A549 (cell line): ENCODE measurements around the gene AIF1. TPM values are rescaled to one million over a fixed set of nuclear protein-coding genes. Genes with fewer than 3 reads are reported as not detected.

Experiments used
- ATAC-seq, 2 experiments: fragments of 200-7000 bp in 1 of 2; fragments of >200 bp in 1 of 2; cut with Nextera tagmentation in 1 of 2; cut with Tn5 transposase in 1 of 2; 3 replicates each; pipeline versions ENCODE4 v1.8.0 to v1.9.1; 2018 to 2020; ENCODE audit warnings: mild to moderate bottlenecking in 1 of 2, moderate library complexity in 1 of 2
- CTCF ChIA-PET: fragments of 300-600 bp; sonication (Branson Sonifier 250); formaldehyde crosslinking; extraction: SDS; loops from one replicate; lab custom pipeline; 2021; ENCODE audit warnings: antibody characterized with exemption, inconsistent platforms; lab: Yijun Ruan, JAX
- POLR2A ChIA-PET: fragments of 350-600 bp; formaldehyde crosslinking; extraction: SDS; loops from one replicate; lab custom pipeline; 2021; ENCODE audit warnings: antibody characterized with exemption, inconsistent platforms; lab: Yijun Ruan, JAX
- DNase-seq, 2 experiments: peaks; one replicate each; pipeline versions ENCODE4 v3.0.0 to v3.0.0-alpha.2; 2011 to 2016; ENCODE audit warnings: low read depth in 1 of 2, low spot score in 1 of 2
- FAIRE-seq: peaks from 2 replicates; lab custom pipeline; 2011; peaks lifted over from hg19 to GRCh38; lab: Jason Lieb, UNC
- H3K27ac ChIP-seq, 2 experiments: fragments of >200 bp; sonication (Bioruptor Twin); formaldehyde crosslinking; 3 replicates each; pipeline ENCODE4 v1.5.1; 2016 to 2017
- H3K4me1 ChIP-seq: fragments of >200 bp; sonication (Bioruptor Twin); formaldehyde crosslinking; 3 replicates; pipeline ENCODE4 v1.6.1; 2016
- H3K4me2 ChIP-seq: fragments of >200 bp; sonication (Bioruptor Twin); formaldehyde crosslinking; 3 replicates; pipeline ENCODE4 v1.6.1; 2016
- H3K4me3 ChIP-seq: fragments of >200 bp; sonication (Bioruptor Twin); formaldehyde crosslinking; 3 replicates; pipeline ENCODE4 v1.5.1; 2016
- H3K9me3 ChIP-seq: fragments of >200 bp; sonication (Bioruptor Twin); formaldehyde crosslinking; 3 replicates; pipeline ENCODE4 v1.6.1; 2016
- ATOH8 ChIP-seq: fragments of 250-450 bp; sonication (Bioruptor Pico); IDR thresholded peaks from 2 replicates; pipeline ENCODE4 v1.5.0; 2020; ENCODE audit warnings: low read depth, mild to moderate bottlenecking, moderate library complexity
- BCL3 ChIP-seq: fragments of >200 bp; sonication (Bioruptor Twin); formaldehyde crosslinking; IDR thresholded peaks from 3 replicates; pipeline ENCODE4 v1.6.1; 2016
- BHLHE40 ChIP-seq: IDR thresholded peaks from 2 replicates; pipeline ENCODE4 v1.6.1; 2012; ENCODE audit warnings: low read depth, low read length, inconsistent platforms
- CHD2 ChIP-seq: fragments of 150-350 bp; IDR thresholded peaks from 2 replicates; pipeline ENCODE4 v1.6.1; 2014; ENCODE audit warnings: low read length; ENCODE audit not compliant: partially characterized antibody
- FOSB ChIP-seq: fragments of 250-450 bp; sonication (Bioruptor Pico); IDR thresholded peaks from 2 replicates; pipeline ENCODE4 v1.5.0; 2020; ENCODE audit warnings: mild to moderate bottlenecking, moderate library complexity
- HDAC2 ChIP-seq: fragments of 200-600 bp; sonication (generic); IDR thresholded peaks from 2 replicates; pipeline ENCODE4 v1.6.1; 2016
- HMGXB4 ChIP-seq: fragments of 250-450 bp; sonication (Bioruptor Pico); IDR thresholded peaks from 2 replicates; pipeline ENCODE4 v1.5.0; 2021; ENCODE audit warnings: mild to moderate bottlenecking, moderate library complexity, borderline replicate concordance
- HOXA7 ChIP-seq: fragments of 250-450 bp; sonication (Bioruptor Pico); IDR thresholded peaks from 2 replicates; pipeline ENCODE4 v1.5.0; 2020; ENCODE audit warnings: mild to moderate bottlenecking, moderate library complexity
- JUN ChIP-seq, 2 experiments: fragments of >200 bp; sonication (Bioruptor Twin); formaldehyde crosslinking; IDR thresholded peaks; 2 replicates in 1 of 2; 3 replicates in 1 of 2; pipeline ENCODE4 v1.6.1; 2016 to 2017
- JUNB ChIP-seq: fragments of >200 bp; sonication (Bioruptor Twin); formaldehyde crosslinking; IDR thresholded peaks from 2 replicates; pipeline ENCODE4 v1.6.1; 2016
- MAX ChIP-seq: IDR thresholded peaks from 2 replicates; pipeline ENCODE4 v1.6.1; 2012
- NFE2L2 ChIP-seq: fragments of 150-350 bp; conservative IDR thresholded peaks from 2 replicates; pipeline ENCODE4 v1.6.1; 2014; ENCODE audit warnings: low read length
- PHF8 ChIP-seq: fragments of 200-600 bp; sonication (generic); IDR thresholded peaks from 2 replicates; pipeline ENCODE4 v1.6.1; 2016; ENCODE audit warnings: low read depth, mild to moderate bottlenecking, antibody characterized with exemption, moderate library complexity, borderline replicate concordance
- RARB ChIP-seq: fragments of 250-450 bp; sonication (Bioruptor Pico); IDR thresholded peaks from 2 replicates; pipeline ENCODE4 v1.8.0; 2021; ENCODE audit warnings: mild to moderate bottlenecking, moderate library complexity
- RCOR1 ChIP-seq: fragments of 150-350 bp; IDR thresholded peaks from 2 replicates; pipeline ENCODE4 v1.6.1; 2014; ENCODE audit warnings: antibody characterized with exemption, low read length, low read depth
- REST ChIP-seq: fragments of 200-600 bp; sonication (generic); IDR thresholded peaks from 2 replicates; pipeline ENCODE4 v1.6.1; 2016; ENCODE audit warnings: antibody characterized with exemption, mild to moderate bottlenecking, moderate library complexity
- RNF2 ChIP-seq: fragments of 200-600 bp; sonication (generic); IDR thresholded peaks from 2 replicates; pipeline ENCODE4 v1.6.1; 2016; ENCODE audit warnings: low read depth, mild to moderate bottlenecking, antibody characterized with exemption, moderate library complexity, borderline replicate concordance
- USF2 ChIP-seq: fragments of 450-650 bp; IDR thresholded peaks from 2 replicates; pipeline ENCODE4 v1.6.1; 2014; ENCODE audit warnings: antibody characterized with exemption
- WGBS: methylation state at CpG from one replicate; pipeline ENCODE4 v1.1.6; 2017; ENCODE audit errors: missing lambda C conversion rate; 5-methylcytosine and 5-hydroxymethylcytosine counted together
- polyA plus RNA-seq, 4 experiments: library from polyadenylated mRNA; depleted of rRNA in 3 of 4; stranded (reverse); fragments of >200 nt; fragmentation: RNase III in 1 of 4; extraction: RNeasy Plus Mini Kit Qiagen cat#74134 plus additional on column Dnase treatment in 1 of 4; gene quantifications; 2 replicates in 3 of 4; 3 replicates in 1 of 4; pipeline ENCODE4 v1.2.3, GENCODE V29; 2011 to 2017

The AIF1 gene
- polyA plus RNA-seq, 2 of the 4 experiments (the other 2 are of a cell fraction), result not detected

- TF ChIP-seq HMGXB4 (CRISPR knock-in tag) (no peak), HDAC2 (no peak), NFE2L2 (no peak), RNF2 (no peak), REST (no peak)
Observed at GRCh38 chr6:31574106-31575061, 40.6 kb upstream of the AIF1 start (continued).

- WGBS, result 80% methylated on average over 10 of the region's 19 CpGs
- DNase-seq (no peak), ATAC-seq (no peak), FAIRE-seq (no peak)
- Histone ChIP-seq H3K27ac (no peak within 1 kb of the TSS), H3K4me3 (no peak within 1 kb of the TSS), H3K4me2 (no peak within 1 kb of the TSS), H3K4me1 (no peaks in the 10 kb centered on the region), H3K9me3 (no peaks in the 10 kb centered on the region)
- CTCF ChIA-PET, result interaction anchor here (1.4 to 18.3 kb wide), 4 partner anchors 9 to 29 kb away, joined by 4 to 338 read pairs (median 18); partner anchors contain the start of genes ATP6V1G2, NCR3 and NFKBIL1
- TF ChIP-seq USF2, result no peak
- no peak for TF ChIP-seq RARB (CRISPR knock-in tag)
- no peak for TF ChIP-seq JUNB
- TF ChIP-seq BCL3, result no peak
- no peak for TF ChIP-seq RCOR1
- TF ChIP-seq BHLHE40, result no peak
- POLR2A ChIA-PET, result no interaction called here
Observed at GRCh38 chr6:31575335-31575901, 39.6 kb upstream of the AIF1 start, which contains the start of gene TNF. Gene TNF (plus strand): TSS chr6:31575565. CDS start chr6:31575742, 177 bp downstream.

- Histone ChIP-seq H3K4me3 (no peak overlapping the region), H3K4me1 (no peaks in the 10 kb centered on the region)
- no peak for ATAC-seq
- CTCF ChIA-PET, result interaction anchor here (1.4 to 18.3 kb wide), 5 partner anchors 8 to 29 kb away, joined by 4 to 338 read pairs (median 19); partner anchors contain the start of genes ATP6V1G2, NCR3 and NFKBIL1
- 78% methylated on average over 8 of the region's 8 CpGs for WGBS
- no peak for TF ChIP-seq ATOH8
- no peak for TF ChIP-seq PHF8
- TF ChIP-seq HOXA7 (CRISPR knock-in tag), result no peak
- TF ChIP-seq FOSB (CRISPR knock-in tag), result no peak
- TF ChIP-seq HMGXB4 (CRISPR knock-in tag), result no peak
- TF ChIP-seq JUN (IDR thresholded peaks at IDR 0.05), result no peak
- no peak for TF ChIP-seq MAX
- no peak for TF ChIP-seq RNF2
- no peak for TF ChIP-seq CHD2
- TF ChIP-seq, all 56 proteins: peak for 0
- Histone ChIP-seq H3K9me3 (no peaks in the 10 kb centered on the region), H3K27ac (no peak overlapping the region), H3K4me2 (no peak overlapping the region)
- DNase-seq (no peak), FAIRE-seq (no peak)
- POLR2A ChIA-PET, result no interaction called here
Observed at GRCh38 chr6:31575952-31576685, 38.9 kb upstream of the AIF1 start.
